NCI-H2196 (cell line): Measurements from ENCODE around the gene NCBP2.

Experiments used
- DNase-seq: peaks from one replicate; lab custom pipeline; 2025; ENCODE audit not compliant: unreplicated experiment; lab: John Stamatoyannopoulos, UW

Gene NCBP2

DNA sequence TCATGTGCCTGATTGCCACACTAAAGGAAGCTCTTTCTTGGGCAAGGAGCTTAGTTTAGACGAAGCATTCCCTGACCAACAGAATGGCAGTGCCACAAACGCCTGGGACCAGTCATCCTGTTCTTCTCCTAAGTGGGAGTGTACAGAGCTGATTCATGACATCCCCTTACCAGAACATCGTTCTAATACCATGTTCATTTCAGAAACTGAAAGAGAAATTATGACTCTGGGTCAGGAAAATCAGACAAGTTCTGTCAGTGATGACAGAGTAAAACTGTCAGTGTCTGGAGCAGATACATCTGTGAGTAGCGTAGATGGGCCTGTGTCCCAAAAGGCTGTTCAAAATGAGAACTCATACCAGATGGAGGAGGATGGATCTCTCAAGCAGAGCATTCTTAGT lies 56.2 kb downstream of the NCBP2 start:
- no peak for DNase-seq
